ENCODE results near the gene EPS8L2. TPM values are rescaled to one million over a fixed set of nuclear protein-coding genes. Genes with fewer than 3 reads are reported as not detected.

Gene EPS8L2
- total and polyA plus RNA-seq, 2 of the 4 experiments (the other 2 are of a cell fraction), result 17.2 to 39.4 TPM

DNA sequence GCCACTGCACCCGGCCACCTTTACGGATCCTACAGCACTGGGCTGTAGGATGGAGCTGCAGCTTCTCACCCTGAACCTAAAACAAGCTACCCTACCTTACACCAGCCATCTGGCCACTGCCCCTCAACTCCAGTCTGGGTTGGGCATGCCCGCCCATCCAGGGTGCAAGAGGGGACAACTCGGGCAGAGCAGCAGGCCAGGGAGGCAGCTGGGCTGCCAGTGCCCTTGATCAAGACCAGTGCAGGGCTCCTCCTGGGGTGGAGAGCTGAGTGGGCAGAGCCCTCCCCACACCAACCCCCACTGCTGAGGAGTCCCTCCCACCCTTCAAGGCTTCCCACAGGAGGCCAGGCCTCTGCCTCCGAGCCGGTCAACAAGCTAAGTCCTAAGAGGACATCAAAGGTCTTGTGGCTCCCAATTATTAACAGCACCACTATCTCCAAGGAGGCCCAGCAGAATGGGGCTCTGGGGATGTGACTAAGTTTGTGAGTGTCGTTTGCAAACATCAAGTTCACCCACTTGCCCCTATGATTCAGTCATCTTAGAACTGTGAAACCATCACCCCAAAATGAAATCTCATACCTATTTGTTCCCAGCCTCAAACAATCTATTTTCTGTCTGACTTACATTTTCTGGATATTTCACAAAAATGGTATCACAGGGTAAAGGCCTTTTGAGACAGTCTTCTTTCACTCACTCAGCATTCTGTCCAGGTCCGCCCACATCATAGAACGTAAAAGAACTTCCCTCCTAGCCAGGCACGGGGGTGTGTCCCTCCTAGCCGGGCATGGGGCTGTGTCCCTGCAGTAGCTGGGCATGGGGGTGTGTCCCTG, 60.3 kb downstream of the EPS8L2 start:
- no peaks in the 10 kb centered on the region for H3K27me3 ChIP-seq (ENCODE audit: control insufficient read depth, insufficient read depth, low read length)
- H4K20me1 ChIP-seq (ENCODE audit: insufficient read depth, low read length), result peaks cover 52% of the 10 kb centered on the region
- H3K56ac ChIP-seq (ENCODE audit: extremely low read depth, insufficient read depth, low read length), result no peak overlapping the region
- H3K79me1 ChIP-seq (ENCODE audit: low read depth in 1 of 2, low read length in 2 of 2), result peaks cover 5 to 55% of the 10 kb centered on the region in 2 experiments
- intact Hi-C loops (cut with micrococcal nuclease), result no loop called here
- H3K9me1 ChIP-seq (ENCODE audit: insufficient read depth, low read length), result peaks cover 3% of the 10 kb centered on the region; the same call in 1 of the 2 replicates
- in situ Hi-C loops (cut with MboI; ENCODE audit: low sequenced_read_pairs), result no loop called here
- H2BK15ac ChIP-seq (ENCODE audit: low read depth, low read length), result no peak overlapping the region
- no peak overlapping the region for H3K23ac ChIP-seq (ENCODE audit: low read depth, low read length)
- H2BK5ac ChIP-seq (ENCODE audit: low read depth, low read length, poor library complexity, severe bottlenecking), result no peak overlapping the region
- ChIA-PET POLR2A (ENCODE audit: unreplicated experiment) (no interaction called here), CTCF (no interaction called here)
- H3K14ac ChIP-seq (replicated peaks; ENCODE audit: low read depth, low read length), result no peak overlapping the region
- H4K5ac ChIP-seq (ENCODE audit: low read depth, low read length), result no peak overlapping the region
- peaks cover 5% of the 10 kb centered on the region for H3K4me1 ChIP-seq (ENCODE audit: control insufficient read depth, insufficient read depth, low read length)
- no peak overlapping the region for H2AK5ac ChIP-seq (ENCODE audit: low read depth, low read length)
- H4K91ac ChIP-seq (ENCODE audit: insufficient read depth, low read depth, low read length), result no peak overlapping the region
- no peak overlapping the region for H3K4ac ChIP-seq (ENCODE audit: low read depth, low read length)
- H3K9me3 ChIP-seq (ENCODE audit: control insufficient read depth, insufficient read depth, low read length), result no peaks in the 10 kb centered on the region
- no peak overlapping the region for H3K4me3 ChIP-seq (ENCODE audit: insufficient read depth, low read depth, low read length)
- H4K8ac ChIP-seq (ENCODE audit: low read depth in 2 of 2, low read length in 2 of 2), result no peak overlapping the region
- BruUV-seq (replicated peaks), result no TSS peak
- DNase-seq (no peak), ATAC-seq (ENCODE audit: low read depth) (no peak)
- peaks cover 64% of the 10 kb centered on the region for H3K36me3 ChIP-seq (ENCODE audit: control insufficient read depth, insufficient read depth, low read length)
- no peak overlapping the region for H2AK9ac ChIP-seq (replicated peaks; ENCODE audit: low read depth, low read length, poor library complexity)
- no CpG with 5 or more reads among the region's 11 CpGs for WGBS, 2 experiments (ENCODE audit: extremely low coverage in 2 of 2, insufficient read length in 1 of 2)
- H2BK20ac ChIP-seq (ENCODE audit: low read depth, low read length), result no peak overlapping the region
- no peak overlapping the region for H3K9ac ChIP-seq (ENCODE audit: low read depth, low read length)
- no peak overlapping the region for H2BK120ac ChIP-seq (ENCODE audit: low read depth, low read length)
- dilution Hi-C loops (cut with HindIII; ENCODE audit: low sequenced_read_pairs, unreplicated experiment), result no loop called here
- H3K18ac ChIP-seq (ENCODE audit: low read depth, low read length), result no peak overlapping the region
- H2AFZ ChIP-seq (replicated peaks; ENCODE audit: low read length, poor library complexity), result peak overlapping the region; percentile 52
- H3K4me2 ChIP-seq (ENCODE audit: low read depth, low read length), result no peak overlapping the region
- no peak overlapping the region for H3K27ac ChIP-seq (ENCODE audit: insufficient read depth, low read length)
- TF ChIP-seq, protein P1, sequence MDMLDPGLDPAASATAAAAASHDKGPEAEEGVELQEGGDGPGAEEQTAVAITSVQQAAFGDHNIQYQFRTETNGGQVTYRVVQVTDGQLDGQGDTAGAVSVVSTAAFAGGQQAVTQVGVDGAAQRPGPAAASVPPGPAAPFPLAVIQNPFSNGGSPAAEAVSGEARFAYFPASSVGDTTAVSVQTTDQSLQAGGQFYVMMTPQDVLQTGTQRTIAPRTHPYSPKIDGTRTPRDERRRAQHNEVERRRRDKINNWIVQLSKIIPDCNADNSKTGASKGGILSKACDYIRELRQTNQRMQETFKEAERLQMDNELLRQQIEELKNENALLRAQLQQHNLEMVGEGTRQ (IDR thresholded peaks at IDR 0.05; ENCODE audit: low read depth, low read length), result no peak
- no peak for TF ChIP-seq CEBPB (IDR thresholded peaks at IDR 0.05; ENCODE audit: low read depth, low read length)
- TF ChIP-seq, protein P2, sequence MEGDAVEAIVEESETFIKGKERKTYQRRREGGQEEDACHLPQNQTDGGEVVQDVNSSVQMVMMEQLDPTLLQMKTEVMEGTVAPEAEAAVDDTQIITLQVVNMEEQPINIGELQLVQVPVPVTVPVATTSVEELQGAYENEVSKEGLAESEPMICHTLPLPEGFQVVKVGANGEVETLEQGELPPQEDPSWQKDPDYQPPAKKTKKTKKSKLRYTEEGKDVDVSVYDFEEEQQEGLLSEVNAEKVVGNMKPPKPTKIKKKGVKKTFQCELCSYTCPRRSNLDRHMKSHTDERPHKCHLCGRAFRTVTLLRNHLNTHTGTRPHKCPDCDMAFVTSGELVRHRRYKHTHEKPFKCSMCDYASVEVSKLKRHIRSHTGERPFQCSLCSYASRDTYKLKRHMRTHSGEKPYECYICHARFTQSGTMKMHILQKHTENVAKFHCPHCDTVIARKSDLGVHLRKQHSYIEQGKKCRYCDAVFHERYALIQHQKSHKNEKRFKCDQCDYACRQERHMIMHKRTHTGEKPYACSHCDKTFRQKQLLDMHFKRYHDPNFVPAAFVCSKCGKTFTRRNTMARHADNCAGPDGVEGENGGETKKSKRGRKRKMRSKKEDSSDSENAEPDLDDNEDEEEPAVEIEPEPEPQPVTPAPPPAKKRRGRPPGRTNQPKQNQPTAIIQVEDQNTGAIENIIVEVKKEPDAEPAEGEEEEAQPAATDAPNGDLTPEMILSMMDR (conservative IDR thresholded peaks at IDR 0.05; ENCODE audit: low read depth, low read length), result no peak
- no peak for TF ChIP-seq MAZ (IDR thresholded peaks at IDR 0.05; ENCODE audit: borderline replicate concordance, low read depth, low read length)
- TF ChIP-seq BHLHE40 (IDR thresholded peaks at IDR 0.05; ENCODE audit: low read depth, low read length), result no peak
- TF ChIP-seq MXI1 (IDR thresholded peaks at IDR 0.05; ENCODE audit: borderline replicate concordance, low read depth, low read length), result no peak
- TF ChIP-seq FOS (IDR thresholded peaks at IDR 0.05; ENCODE audit: low read depth, low read length), result no peak
- no peak for TF ChIP-seq POLR2A (IDR thresholded peaks at IDR 0.05; ENCODE audit: low read depth, low read length)
- no peak for TF ChIP-seq CHD1 (IDR thresholded peaks at IDR 0.05; ENCODE audit: low read depth, low read length)
